Epithelial cell of prostate (primary cell): Measurements from ENCODE around the gene TMEM144.
"Not testable (repeated sequence)": the region's sequence is repeated elsewhere in the genome, so short reads cannot be mapped to it uniquely, and the experiment has no call there.

Experiments
- DNase-seq: peaks from one replicate; pipeline ENCODE4 v3.0.0-alpha.2; 2011; ENCODE audit warnings: low read depth, low spot score
- H3K27ac ChIP-seq: fragments of 450-650 bp; 2 replicates; pipeline ENCODE4 v1.5.1; 2017; ENCODE audit warnings: mild to moderate bottlenecking

The TMEM144 gene

DNA sequence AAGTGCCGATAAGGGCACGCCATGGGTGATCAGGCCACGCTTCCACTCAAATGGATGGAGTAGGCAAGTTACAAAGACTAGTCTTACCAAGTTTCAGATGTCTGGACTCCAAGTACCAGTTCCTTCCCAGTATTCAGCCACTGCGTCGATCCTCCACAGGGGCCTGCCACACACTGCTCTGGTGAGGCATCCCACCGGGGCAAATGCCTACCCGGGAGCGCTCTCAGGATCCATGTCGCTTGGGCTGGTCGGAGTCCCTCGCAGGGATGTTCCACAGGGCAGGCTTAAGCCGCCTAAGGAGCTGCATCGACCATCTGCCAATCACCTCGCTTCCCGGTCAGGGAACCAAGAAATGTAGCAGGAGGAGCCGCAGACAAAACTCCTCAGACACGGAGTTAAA is 18.1 kb downstream of the TMEM144 start:
- not testable (repeated sequence) for DNase-seq

DNA sequence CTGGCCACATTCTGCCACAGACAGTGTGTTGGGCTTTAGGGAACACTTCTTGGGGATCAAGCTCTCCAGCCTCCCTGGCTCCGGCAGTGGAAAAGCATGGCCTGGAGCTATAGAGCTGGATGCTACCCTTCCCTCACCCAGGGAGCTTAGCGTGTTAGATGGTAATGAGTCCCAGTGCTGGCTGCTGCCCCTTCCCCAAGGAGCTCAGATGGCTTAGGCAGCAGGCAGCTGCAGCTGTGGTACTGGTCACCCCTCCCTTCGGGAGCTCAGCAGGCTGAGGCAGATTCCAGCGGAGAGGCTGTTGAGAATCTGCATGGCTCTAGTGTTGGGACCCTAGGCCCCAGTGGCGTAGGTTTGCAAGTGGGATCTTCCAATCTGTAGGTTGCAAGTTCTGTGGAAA is 19.5 kb downstream of the TMEM144 start:
- H3K27ac ChIP-seq, result no peak overlapping the region
- DNase-seq, result no peak

More for the DNA sequence above, 18.1 kb downstream of the TMEM144 start:
- H3K27ac ChIP-seq, result not testable (repeated sequence)

DNA sequence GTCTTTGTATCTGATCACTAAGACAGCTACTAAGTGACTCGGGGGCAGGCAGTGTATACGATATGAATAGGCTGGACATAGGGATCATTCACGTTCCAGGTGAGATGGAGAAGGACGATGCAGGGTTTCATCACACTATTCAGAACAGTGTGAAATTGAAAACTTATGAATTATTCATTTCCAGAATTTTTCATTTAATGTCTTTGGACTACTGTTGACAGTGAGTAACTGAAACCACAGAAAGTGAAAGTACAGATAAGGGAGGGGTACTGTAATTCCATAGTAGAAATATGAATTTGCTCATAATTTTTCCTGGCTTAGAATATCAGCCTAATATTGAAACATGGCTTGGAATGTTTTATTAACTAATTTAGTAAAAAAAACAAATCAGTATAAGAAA is 24.4 kb downstream of the TMEM144 start:
- DNase-seq, result no peak
- H3K27ac ChIP-seq, result no peak overlapping the region

DNA sequence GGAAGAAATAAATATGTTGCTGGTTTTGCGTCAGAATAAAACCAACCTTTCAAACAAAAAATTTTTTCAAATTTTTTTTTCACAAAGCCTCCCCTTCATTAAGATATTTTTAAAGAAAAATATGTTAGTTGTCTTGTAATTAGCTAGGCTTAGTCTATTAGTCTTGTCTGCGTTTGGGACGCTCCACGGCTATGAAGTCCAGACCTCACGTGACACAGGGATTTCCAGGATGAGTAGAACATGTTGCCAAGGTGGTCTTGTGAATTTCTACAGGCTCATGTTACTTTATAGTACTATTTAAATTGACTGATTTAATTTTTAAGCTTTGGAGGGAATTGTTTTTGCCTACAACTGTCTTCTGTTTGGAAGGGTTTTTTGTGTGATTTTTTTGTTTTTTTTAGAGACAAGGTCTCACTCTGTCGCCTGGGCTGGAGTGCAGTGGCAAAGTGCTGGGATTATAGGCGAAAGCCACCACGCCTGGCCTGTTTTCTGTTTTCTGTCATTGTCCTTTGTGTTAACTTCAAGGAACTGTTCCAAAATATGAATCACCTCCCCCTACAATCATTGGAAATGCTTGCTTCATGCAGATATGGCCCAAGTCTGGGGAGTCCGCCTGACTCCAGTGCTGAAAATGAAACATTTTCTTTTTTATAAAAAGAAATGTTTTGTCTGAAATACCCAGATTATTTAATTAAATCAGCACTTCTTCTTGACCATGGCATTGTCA is 26.2 kb downstream of the TMEM144 start:
- no peak for DNase-seq
- H3K27ac ChIP-seq, result no peak overlapping the region

DNA sequence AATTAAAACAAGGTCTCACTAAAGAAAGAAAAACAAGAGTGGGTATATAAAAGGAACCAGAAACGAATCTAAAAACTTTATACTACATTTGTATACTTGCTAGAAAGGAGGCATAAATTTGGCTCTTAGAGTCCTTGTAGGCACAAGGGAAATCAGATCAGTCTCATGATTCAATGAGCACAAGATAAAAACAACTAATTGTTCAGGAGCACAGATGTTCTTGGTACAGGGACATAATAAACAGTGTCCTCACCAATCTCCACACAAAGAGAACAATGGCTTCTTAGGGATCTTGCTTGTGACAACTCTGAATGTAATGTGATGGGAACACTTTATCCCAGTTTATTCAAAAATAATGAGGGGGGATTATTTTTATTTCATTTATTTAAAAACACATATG is 28.3 kb downstream of the TMEM144 start:
- H3K27ac ChIP-seq, result no peak overlapping the region
- no peak for DNase-seq

DNA sequence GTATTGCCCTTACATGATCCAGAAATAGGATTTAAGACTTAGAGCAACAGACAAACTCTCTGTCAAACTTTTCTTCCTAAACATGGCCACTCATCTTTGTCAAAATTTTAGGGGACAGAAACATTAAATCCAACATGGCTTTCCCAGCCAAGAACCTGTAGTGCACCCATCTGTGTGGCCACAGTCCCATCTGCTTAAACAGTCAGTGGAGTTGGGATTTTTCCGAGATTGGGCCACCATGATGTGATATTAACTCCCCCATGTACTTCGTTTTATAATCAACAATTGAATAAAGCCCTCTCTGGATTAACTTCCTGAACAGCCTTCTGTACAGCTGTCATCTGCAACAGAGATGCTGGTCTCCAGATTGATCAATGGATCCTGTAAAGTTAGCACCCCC is 28.9 kb downstream of the TMEM144 start:
- H3K27ac ChIP-seq, result no peak overlapping the region
- DNase-seq, result no peak

DNA sequence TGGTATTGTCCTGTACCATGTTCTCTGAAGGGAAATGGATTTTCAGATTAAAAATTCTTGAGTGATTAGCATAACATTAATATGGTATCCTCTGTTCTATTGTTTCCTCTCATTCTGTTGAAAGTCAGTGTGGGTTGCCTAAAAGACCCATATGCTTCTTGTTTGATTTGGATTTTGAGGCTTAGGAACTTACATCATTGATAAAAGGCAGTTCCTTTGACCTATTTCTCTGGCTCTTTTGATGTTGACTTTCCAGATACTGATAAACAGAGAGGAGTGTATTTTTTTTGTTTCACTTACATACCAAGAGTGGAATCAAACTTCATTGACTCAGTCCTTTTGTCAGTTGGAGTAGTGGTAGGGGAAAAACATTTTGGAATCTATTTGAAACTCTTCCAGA is 32.8 kb downstream of the TMEM144 start:
- H3K27ac ChIP-seq, result no peak overlapping the region
- no peak for DNase-seq

DNA sequence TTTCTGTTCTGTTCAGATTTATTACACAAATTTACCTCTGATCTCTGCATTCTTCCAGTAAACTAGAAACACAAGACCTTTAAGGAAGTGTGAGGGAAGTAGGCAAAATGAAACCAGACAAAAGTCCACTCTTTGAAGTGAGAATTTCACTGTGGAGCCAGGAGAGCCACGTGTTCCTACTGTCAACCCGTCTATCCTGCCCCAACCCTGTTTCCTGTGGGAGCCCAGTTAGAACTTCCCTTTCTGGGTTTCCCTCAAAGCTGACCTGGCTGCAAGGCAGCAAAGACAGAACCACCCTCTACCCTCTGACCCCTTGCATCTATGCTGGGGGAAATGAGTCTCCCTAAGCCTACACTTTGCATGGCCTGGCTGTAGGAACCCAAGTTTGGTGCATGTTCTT is 40.0 kb downstream of the TMEM144 start:
- no peak for DNase-seq
- H3K27ac ChIP-seq, result no peak overlapping the region

DNA sequence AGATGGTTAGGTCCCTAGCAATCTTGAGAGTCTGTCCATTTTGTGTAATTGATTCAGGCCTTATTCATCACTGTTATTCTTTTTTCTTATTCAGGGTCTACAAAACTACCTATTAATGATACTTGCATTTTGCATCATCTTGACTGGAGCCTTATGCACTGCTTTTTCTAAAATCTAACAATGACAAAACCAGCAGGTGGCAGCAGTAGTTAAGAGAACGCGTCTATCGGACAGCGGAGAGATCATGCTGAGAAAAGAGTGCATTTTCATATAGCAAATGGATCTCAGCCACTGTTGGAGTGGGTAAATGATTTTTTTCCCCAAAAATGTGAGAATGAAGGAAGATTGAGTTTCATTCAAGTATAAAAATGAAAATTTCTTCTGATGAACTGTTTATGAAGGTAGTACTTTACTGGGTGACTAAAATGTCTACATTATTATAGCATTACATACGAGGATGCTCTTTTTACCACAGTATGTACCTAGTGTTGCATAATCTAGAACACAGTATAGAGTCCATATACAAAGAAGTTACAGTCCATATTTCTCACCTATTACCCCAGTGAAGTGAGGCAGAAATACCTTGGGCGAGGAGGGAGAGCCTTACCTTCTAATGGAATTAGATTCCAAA is 43.2 kb downstream of the TMEM144 start:
- DNase-seq, result no peak
- no peak overlapping the region for H3K27ac ChIP-seq

DNA sequence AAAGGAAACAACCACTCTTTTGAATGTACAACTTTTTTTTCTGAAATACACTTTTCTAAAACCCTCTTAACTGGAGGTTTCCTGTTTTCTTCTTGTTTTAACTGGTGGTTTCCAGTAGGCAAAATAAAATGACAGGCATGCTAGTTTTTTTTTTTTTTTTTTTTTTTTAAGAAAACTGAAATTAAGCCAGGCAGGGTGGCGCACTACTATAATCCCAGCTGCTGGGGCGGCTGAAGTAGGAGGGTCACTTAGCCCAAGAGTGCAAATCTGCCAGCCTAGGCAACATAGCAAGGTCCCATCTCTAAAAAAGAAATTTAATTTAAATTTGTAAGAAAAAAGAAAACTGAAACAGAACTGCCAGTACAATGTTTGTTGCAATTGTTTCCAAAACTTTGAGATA is 44.0 kb downstream of the TMEM144 start:
- H3K27ac ChIP-seq, result no peak overlapping the region
- DNase-seq, result no peak

DNA sequence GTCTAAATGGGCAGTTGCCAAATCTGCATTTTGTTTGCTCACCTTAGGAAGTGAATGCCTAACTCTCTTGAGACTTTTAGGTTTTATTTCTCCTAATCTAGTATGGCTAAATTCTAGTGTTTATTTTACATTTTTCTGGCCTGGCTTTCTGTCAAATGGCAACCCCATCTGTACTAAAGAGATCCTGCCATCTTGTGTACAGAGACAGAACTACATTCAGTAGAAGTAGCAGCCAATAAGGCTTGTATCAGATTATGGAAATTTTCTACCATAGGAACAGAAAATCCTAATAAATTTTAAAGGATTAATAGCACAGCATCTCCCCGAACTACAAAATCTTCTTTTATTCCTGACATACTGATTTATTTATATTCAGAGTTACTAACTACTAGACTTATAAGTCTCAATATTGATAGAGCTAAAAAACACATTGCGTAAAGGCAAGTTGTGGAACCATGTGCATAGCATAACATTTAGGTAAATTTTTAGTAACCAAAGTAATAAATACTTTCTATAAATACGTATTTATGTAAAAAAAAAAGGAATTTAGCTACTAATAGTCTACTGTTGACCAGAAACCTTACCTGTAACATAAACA is 45.5 kb downstream of the TMEM144 start:
- DNase-seq, result no peak
- H3K27ac ChIP-seq, result no peak overlapping the region

DNA sequence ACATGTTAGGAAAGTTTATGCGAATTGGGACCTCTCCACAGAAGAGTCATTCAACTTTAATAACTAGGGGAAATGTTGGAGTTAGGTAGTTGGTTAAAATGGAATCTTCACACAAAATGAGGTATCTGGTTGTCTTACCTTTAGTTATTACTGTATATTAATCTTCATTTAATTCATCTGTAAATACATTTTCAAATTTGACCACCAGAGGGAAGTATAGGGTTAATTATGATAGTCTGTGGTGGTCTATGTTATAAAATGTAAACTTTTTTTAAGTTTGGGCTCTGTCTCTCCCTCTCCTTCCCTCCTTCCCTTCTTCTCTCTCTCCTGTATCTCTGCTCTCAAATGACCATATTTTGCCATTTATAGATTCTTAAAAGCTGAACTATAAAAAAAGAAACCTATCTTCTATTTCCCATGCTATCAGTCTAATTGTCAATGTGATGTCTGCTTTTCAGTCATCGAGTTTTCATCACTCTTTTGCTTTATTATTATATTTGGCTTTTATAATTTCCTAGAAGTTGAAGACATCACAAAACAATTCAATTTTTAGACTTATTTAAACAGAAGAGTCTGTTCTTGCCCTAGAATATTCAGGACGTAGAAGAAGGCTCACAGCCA is 49.8 kb downstream of the TMEM144 start:
- DNase-seq, result no peak
- no peak overlapping the region for H3K27ac ChIP-seq

DNA sequence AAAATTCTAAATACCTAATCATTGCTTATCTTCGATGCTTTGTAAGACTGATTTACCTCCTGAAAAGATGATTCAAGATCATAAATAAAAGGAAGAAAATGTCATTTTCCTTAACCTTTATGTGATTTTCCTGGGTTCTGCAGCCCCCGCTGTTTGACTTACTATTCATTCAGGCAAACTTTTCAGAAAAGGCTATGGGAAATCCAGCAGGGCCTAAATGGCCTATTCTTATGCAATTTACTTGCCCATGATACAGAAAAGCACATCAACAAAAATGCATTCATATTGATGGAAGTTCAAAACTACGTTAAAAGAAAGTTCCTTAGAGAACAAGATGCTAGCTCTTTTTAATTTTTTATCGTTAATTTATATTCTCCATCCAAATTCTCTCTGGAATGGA is 51.2 kb downstream of the TMEM144 start:
- H3K27ac ChIP-seq, result no peak overlapping the region
- no peak for DNase-seq

DNA sequence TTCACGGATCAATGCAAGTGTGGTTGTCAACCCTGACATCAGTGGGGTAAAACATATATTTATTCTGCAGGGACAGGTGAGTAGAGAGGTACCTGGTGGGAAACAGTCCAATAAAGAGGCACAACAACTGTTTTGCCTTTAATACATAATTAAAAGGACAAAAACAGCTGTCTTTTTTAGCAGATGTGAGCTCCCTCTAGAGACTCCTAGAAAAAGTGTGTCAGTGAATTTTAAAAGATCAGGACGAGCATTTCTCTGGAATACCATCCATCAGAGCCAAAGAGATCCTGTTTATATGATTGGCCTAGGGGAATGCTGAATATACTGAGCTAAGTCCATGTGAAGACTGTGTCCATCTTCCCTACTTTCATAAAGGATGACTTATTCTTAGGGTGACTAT is 58.3 kb downstream of the TMEM144 start:
- H3K27ac ChIP-seq, result no peak overlapping the region
- no peak for DNase-seq

DNA sequence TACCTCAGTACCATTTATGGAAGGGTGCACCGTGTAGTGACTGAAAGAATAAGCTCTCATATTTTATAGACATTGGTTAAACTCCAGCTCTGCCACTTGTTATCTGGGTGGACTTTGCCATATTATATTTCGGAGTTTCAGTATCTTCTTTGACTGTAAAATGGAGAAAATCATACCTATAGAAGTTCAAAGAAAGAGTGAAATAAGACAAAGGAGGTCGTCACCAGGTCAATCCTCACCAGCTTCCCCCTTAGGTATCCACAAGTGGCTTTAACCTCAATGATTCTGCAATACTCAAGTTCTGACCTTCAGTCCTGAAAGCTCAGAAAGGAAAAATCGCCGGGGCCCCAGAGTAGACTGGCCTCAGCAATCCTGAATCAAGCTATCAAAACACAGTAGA is 64.3 kb downstream of the TMEM144 start:
- no peak overlapping the region for H3K27ac ChIP-seq
- DNase-seq, result no peak

DNA sequence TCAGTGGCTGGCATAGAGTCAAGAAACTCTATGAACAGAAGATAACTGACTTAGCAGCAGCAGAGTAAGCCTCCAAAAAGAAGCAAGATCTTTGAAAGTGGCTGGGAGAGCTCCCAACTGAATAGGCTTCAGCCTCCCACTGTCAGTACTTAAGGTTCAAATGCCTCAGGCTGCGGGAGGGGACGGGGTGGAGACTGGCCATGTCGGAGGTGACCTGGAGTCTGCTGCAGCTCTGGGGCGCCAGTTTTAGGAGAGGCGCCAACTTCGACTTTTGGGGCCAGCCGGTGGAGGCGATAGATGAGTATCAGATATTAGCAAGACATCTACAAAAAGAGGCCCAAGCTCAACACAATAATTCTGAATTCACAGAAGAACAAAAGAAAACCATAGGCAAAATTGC is 67.3 kb downstream of the TMEM144 start:
- DNase-seq, result no peak
- no peak overlapping the region for H3K27ac ChIP-seq

DNA sequence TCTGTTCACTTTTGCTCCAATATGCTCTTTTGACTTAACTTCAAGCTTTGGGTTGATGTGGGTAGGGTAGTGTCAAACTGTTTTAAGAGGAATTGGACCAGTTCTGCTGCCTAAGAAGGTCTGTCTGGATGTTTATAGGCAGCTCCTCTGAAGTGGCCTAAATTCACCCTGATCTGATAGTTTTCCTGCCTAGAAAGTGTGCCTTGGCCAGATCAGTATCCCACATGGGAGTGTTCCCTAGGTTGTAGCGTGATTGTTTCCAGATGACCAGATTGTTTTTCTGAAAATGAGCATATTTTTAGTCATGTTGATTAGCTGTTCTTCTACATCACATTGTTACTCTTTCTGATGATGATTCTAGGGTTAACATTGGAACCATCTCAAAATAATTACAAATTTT is 68.8 kb downstream of the TMEM144 start:
- H3K27ac ChIP-seq, DNase-seq: not testable (repeated sequence)

DNA sequence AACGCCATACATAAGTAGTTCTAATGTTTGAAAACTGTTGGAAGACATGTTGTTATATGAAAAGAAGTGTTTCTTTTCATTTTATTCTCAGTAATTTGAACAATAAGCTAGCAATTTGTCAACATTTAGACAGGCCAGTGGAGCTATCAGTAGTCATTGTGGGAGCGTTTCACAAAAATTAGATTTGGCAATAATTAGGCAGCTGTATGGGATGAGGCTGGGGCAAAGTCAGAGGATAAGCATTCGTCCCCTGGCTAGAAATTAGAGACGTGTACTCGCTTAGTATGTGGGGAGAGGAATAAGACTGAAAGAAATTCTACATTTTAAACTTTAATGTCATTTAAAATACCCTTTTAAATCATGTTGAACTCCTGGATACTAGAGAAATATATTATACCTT is 70.6 kb downstream of the TMEM144 start:
- no peak overlapping the region for H3K27ac ChIP-seq
- no peak for DNase-seq

DNA sequence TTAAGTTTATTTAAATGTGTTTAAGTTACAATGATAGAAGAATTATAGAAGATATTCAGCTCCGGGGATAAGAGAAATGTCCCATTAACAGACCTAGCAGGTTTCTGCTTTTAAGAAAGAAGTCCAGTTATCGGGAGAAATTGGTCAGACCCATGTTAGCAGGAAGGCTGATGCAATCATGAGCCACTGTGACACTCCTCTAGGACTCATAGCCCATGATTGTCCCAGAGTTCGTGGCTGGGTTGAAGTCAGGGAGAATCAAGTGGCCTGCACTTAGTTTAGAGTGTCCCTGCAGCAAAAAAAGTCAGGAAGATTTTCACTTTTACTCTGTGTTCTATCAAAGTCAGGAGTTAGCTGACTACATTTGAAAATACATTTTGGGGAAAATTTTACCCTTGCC is 72.0 kb downstream of the TMEM144 start:
- H3K27ac ChIP-seq, result peak overlapping the region; percentile 1
- no peak for DNase-seq

DNA sequence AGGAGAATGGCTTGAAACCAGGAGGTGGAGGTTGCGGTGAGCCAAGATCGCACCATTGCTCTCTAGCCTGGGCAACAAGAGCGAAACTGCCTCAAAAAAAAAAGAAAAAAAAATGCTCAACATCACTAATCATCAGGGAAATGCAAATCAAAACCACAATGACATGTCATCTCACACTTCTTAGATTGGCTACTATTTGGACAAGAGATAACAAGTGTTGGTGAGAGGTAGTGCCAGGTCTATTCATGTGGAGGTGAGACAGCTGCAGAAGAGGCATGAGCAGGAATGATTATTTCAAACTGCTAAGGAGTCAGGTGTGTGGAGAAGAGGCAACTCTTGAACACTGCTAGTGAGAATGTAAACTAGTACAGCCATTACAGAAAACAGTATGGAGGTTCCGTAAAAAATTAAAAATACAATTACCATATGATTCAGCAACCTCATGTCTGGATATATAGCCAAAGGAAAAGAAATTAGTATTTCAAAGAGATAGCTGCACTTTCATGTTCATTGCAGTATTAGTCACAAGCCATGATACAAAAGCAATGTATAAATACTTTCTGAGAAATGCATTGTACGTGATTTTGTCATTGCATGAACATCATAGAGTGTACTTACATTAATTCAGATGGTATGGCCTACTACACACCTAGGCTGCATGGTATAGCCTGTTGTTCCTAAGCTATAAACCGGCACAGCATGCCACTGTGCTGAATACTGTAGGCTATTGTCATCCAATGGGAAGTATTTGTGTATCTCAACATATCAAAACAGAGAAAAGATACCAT is 75.3 kb downstream of the TMEM144 start:
- DNase-seq, result no peak
- peak overlapping the region; percentile 30 for H3K27ac ChIP-seq

DNA sequence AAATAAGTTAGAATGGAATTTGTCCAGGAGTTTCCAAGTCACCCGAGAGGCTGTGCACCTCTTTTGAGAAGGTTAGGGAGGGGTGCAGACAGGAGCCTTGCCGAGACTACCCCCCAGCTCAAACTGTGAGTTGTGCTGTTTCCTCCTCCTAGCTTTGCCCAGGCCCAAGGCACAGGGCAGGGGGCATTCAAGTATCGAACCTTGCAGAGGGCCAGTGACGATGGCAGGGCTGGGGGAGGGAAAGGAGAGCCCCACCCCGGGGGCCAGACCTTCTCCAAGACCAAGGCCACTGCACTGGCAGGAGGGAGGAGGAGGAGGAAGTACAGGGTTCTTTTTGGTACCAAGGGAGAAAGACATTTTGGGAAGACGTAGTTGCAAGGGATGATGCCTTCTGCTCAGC is 80.6 kb downstream of the TMEM144 start:
- no peak for DNase-seq

More for the DNA sequence above, 80.6 kb downstream of the TMEM144 start:
- no peak overlapping the region for H3K27ac ChIP-seq
